Measurements from ENCODE around the gene ARHGAP32.

DNA sequence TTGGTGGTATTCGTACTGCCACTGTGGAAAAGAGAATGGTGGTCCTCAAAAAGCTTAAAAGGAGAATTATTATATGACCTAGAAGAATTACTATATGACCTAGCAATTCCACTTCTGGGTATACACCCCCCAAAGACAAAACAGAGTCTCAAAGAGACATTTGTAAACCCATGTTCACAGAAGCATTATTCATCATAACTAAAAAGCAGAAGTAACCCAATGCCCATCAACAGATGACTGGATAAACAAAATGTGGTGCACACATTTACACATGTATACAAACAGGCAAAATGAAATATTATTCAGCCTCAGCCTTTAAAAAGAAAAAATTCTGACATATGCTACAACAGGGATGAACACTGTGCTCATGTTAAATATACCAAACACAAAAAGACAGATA is 89.4 kb downstream of the ARHGAP32 start:
- TF ChIP-seq POLR2A (IDR thresholded peaks at IDR 0.05), result no peak
- TF ChIP-seq, protein P1, sequence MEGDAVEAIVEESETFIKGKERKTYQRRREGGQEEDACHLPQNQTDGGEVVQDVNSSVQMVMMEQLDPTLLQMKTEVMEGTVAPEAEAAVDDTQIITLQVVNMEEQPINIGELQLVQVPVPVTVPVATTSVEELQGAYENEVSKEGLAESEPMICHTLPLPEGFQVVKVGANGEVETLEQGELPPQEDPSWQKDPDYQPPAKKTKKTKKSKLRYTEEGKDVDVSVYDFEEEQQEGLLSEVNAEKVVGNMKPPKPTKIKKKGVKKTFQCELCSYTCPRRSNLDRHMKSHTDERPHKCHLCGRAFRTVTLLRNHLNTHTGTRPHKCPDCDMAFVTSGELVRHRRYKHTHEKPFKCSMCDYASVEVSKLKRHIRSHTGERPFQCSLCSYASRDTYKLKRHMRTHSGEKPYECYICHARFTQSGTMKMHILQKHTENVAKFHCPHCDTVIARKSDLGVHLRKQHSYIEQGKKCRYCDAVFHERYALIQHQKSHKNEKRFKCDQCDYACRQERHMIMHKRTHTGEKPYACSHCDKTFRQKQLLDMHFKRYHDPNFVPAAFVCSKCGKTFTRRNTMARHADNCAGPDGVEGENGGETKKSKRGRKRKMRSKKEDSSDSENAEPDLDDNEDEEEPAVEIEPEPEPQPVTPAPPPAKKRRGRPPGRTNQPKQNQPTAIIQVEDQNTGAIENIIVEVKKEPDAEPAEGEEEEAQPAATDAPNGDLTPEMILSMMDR (IDR thresholded peaks at IDR 0.05), result no peak

Data from heart left ventricle (tissue), 13 donors.